ENCODE results near the gene AURKA.
"Not testable (repeated sequence)": the region's sequence is repeated elsewhere in the genome, so short reads cannot be mapped to it uniquely, and the experiment has no call there.

Gene AURKA

GRCh38 chr20:56420940-56421688, 29.1 kb upstream of the AURKA start:
- DNase-seq: no peak

GRCh38 chr20:56420028-56420427, 28.0 kb upstream of the AURKA start:
- no peak for DNase-seq

- peak in 1 of 2 donors; percentile 50 for DNase-seq
Measured at GRCh38 chr20:56418385-56418861, 26.4 kb upstream of the AURKA start.

GRCh38 chr20:56417911-56418310, 25.9 kb upstream of the AURKA start:
- DNase-seq: no peak

GRCh38 chr20:56417402-56417801, 25.4 kb upstream of the AURKA start:
- DNase-seq: no peak

GRCh38 chr20:56414842-56415765, 23.1 kb upstream of the AURKA start:
- no peak for DNase-seq

- no peak for DNase-seq
Measured at GRCh38 chr20:56412949-56413348, 20.9 kb upstream of the AURKA start.

GRCh38 chr20:56412473-56412790, 20.4 kb upstream of the AURKA start:
- DNase-seq: no peak

- DNase-seq: peak in 1 of 2 donors; percentile 82
Measured at GRCh38 chr20:56411759-56412472, 19.9 kb upstream of the AURKA start, which contains the start of gene CASS4. Gene CASS4 (plus strand): TSS chr20:56412260. CDS start chr20:56412459, 199 bp downstream.

GRCh38 chr20:56411287-56411686, 19.3 kb upstream of the AURKA start:
- not testable (repeated sequence) for DNase-seq

GRCh38 chr20:56409956-56410355, 17.9 kb upstream of the AURKA start:
- DNase-seq: no peak

- peak in 1 of 2 donors; percentile 41 for DNase-seq
Measured at GRCh38 chr20:56409521-56409920, 17.5 kb upstream of the AURKA start.

- DNase-seq: no peak
Measured at GRCh38 chr20:56406910-56407309, 14.9 kb upstream of the AURKA start.

- not testable (repeated sequence) for DNase-seq
Measured at GRCh38 chr20:56405356-56405755, 13.3 kb upstream of the AURKA start.

- no peak for DNase-seq
Measured at GRCh38 chr20:56403465-56403864, 11.4 kb upstream of the AURKA start.

- DNase-seq: peak in 1 of 2 donors; percentile 52
Measured at GRCh38 chr20:56400001-56400640, 8.1 kb upstream of the AURKA start.

GRCh38 chr20:56395166-56395565, 3.2 kb upstream of the AURKA start:
- no peak for DNase-seq

- no peak for DNase-seq
Measured at GRCh38 chr20:56393653-56394052, 1.6 kb upstream of the AURKA start.

- DNase-seq: no peak
Measured at GRCh38 chr20:56392881-56393482, 967 bp upstream of the AURKA start.

GRCh38 chr20:56391596-56392131, 351 bp downstream of the AURKA start:
- DNase-seq: no peak

- no peak for DNase-seq
Measured at GRCh38 chr20:56391037-56391436, 978 bp downstream of the AURKA start.

- not testable (repeated sequence) for DNase-seq
Measured at GRCh38 chr20:56390396-56390795, 1.6 kb downstream of the AURKA start.
